Measurements from ENCODE around the gene SLC25A22. TPM values are rescaled to one million over a fixed set of nuclear protein-coding genes. Genes with fewer than 3 reads are reported as not detected.

Gene SLC25A22
- total and polyA plus RNA-seq, 10 of the 15 experiments (the other 5 are each of a cell fraction or from before 2014, with no cell fraction given) = 0.27 to 27.0 (median 8.2) TPM

- TF ChIP-seq SP1 (IDR thresholded peaks at IDR 0.05; ENCODE audit: low read depth, low read length) = no peak
- TF ChIP-seq CHD2 (IDR thresholded peaks at IDR 0.05; ENCODE audit: borderline replicate concordance, low read depth, low read length) = no peak
- no peak for TF ChIP-seq BCL3 (IDR thresholded peaks at IDR 0.05; ENCODE audit: borderline replicate concordance, insufficient read depth, low read depth, low read length, poor library complexity, severe bottlenecking)
- no peak for TF ChIP-seq GABPA (IDR thresholded peaks at IDR 0.05; ENCODE audit: low read depth)
- TF ChIP-seq TCF12 (IDR thresholded peaks at IDR 0.05; ENCODE audit: low read depth, low read length) = 0 out of 2 replicates have a peak, but pooled peaks have one; percentile 5
- TF ChIP-seq MTA2 (IDR thresholded peaks at IDR 0.05; ENCODE audit: low read depth) = no peak
- TF ChIP-seq SUZ12 (IDR thresholded peaks at IDR 0.05; ENCODE audit: unreplicated experiment) = no peak
- no peak for TF ChIP-seq EZH2 (IDR thresholded peaks at IDR 0.05; ENCODE audit: borderline replicate concordance, control insufficient read depth, low read depth, low read length)
- no peak for TF ChIP-seq NR2C2 (IDR thresholded peaks at IDR 0.05; ENCODE audit: borderline replicate concordance, control insufficient read depth, insufficient read length, low read depth)
- TF ChIP-seq, protein P1, sequence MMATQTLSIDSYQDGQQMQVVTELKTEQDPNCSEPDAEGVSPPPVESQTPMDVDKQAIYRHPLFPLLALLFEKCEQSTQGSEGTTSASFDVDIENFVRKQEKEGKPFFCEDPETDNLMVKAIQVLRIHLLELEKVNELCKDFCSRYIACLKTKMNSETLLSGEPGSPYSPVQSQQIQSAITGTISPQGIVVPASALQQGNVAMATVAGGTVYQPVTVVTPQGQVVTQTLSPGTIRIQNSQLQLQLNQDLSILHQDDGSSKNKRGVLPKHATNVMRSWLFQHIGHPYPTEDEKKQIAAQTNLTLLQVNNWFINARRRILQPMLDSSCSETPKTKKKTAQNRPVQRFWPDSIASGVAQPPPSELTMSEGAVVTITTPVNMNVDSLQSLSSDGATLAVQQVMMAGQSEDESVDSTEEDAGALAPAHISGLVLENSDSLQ (IDR thresholded peaks at IDR 0.05) = peak; percentile 21; the same call in 1 of the 2 replicates
- TF ChIP-seq KDM1A (IDR thresholded peaks at IDR 0.05; ENCODE audit: borderline replicate concordance) = no peak
- no peak for TF ChIP-seq ZNF207 (IDR thresholded peaks at IDR 0.05; ENCODE audit: borderline replicate concordance)
- TF ChIP-seq NFYA (IDR thresholded peaks at IDR 0.05; ENCODE audit: borderline replicate concordance, low read depth, low read length) = no peak
- peak; percentile 89 to 95 for TF ChIP-seq BHLHE40 (IDR thresholded peaks at IDR 0.05; ENCODE audit: borderline replicate concordance in 1 of 2, low read depth in 2 of 2, low read length in 1 of 2)
- no peak for TF ChIP-seq TAF1 (IDR thresholded peaks at IDR 0.05; ENCODE audit: borderline replicate concordance, low read depth, low read length)
- no peak for TF ChIP-seq SMAD1 (IDR thresholded peaks at IDR 0.05; ENCODE audit: low read depth, partially characterized antibody)
- no peak for TF ChIP-seq NFYB (IDR thresholded peaks at IDR 0.05; ENCODE audit: insufficient read depth, low read depth, low read length)
- TF ChIP-seq, protein P2, sequence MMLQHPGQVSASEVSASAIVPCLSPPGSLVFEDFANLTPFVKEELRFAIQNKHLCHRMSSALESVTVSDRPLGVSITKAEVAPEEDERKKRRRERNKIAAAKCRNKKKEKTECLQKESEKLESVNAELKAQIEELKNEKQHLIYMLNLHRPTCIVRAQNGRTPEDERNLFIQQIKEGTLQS (IDR thresholded peaks at IDR 0.05; ENCODE audit: borderline replicate concordance, extremely low read depth, low read depth, low read length) = no peak
Measured at GRCh38 chr11:794766-795633, 3.1 kb downstream of the SLC25A22 start (continued).
